ENCODE data around the gene TMEM79.

DNA sequence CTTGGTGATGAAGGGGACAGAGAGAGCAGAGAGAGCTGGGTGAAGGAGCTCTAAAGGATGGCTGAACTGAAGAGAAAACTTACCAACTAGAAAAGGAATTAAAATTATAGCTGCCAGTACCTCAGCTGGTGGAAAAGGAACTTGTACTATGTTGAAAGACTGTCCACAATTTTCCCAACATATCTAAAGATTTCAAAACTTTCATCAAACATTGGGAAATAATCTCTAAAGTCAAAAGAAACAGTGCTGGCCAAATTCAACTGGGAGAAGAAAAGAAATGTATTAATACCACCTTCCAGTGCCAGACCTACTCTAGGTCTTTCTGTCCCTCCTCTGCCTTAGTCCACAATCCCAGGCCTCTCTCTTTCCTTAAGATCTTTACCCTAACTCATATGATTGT is 7.6 kb upstream of the TMEM79 start:
- TF ChIP-seq POLR2A (IDR thresholded peaks at IDR 0.05; ENCODE audit: low read depth, low read length), result no peak
- TF ChIP-seq SPI1 (IDR thresholded peaks at IDR 0.05; ENCODE audit: low read depth, low read length), result no peak

Measured in GM12891 (cell line).